HPDE6-E6E7 (cell line): ENCODE results near the gene STAM2.
"Not testable (repeated sequence)": the region's sequence is repeated elsewhere in the genome, so short reads cannot be mapped to it uniquely, and the experiment has no call there.

Experiments used
- DNase-seq: peaks from one replicate; pipeline ENCODE4 v3.0.0; 2011; ENCODE audit warnings: missing footprints; ENCODE audit errors: extremely low spot score

STAM2 gene

GRCh38 chr2:152175368-152176112 lies at the start of gene STAM2:
STAM2 (minus strand) TSS chr2:152175763; CDS start chr2:152175642, 121 bp downstream.
- peak; percentile 89 for DNase-seq

- no peak for DNase-seq
Observed at GRCh38 chr2:152223977-152224376, 48.4 kb upstream of the STAM2 start.

- no peak for DNase-seq
Observed at GRCh38 chr2:152222975-152223637, 47.5 kb upstream of the STAM2 start.

GRCh38 chr2:152221839-152222238 lies 46.3 kb upstream of the STAM2 start:
- DNase-seq: no peak

GRCh38 chr2:152219077-152219828 lies 43.7 kb upstream of the STAM2 start:
- no peak for DNase-seq

- DNase-seq: no peak
Observed at GRCh38 chr2:152201466-152201830, 25.9 kb upstream of the STAM2 start.

- DNase-seq: peak; percentile 94
Observed at GRCh38 chr2:152200565-152201465, 25.3 kb upstream of the STAM2 start.

- DNase-seq: no peak
Observed at GRCh38 chr2:152200101-152200500, 24.5 kb upstream of the STAM2 start.

GRCh38 chr2:152198499-152198898 lies 22.9 kb upstream of the STAM2 start:
- DNase-seq: no peak

GRCh38 chr2:152197508-152198284 lies 22.1 kb upstream of the STAM2 start:
- DNase-seq: not testable (repeated sequence)

GRCh38 chr2:152189622-152190495 lies 14.3 kb upstream of the STAM2 start:
- no peak for DNase-seq

- not testable (repeated sequence) for DNase-seq
Observed at GRCh38 chr2:152186808-152187207, 11.2 kb upstream of the STAM2 start.

GRCh38 chr2:152186262-152186661 lies 10.7 kb upstream of the STAM2 start:
- DNase-seq: no peak

- DNase-seq: no peak
Observed at GRCh38 chr2:152183401-152184073, 8.0 kb upstream of the STAM2 start.

- DNase-seq: not testable (repeated sequence)
Observed at GRCh38 chr2:152177667-152178066, 2.1 kb upstream of the STAM2 start.

GRCh38 chr2:152176113-152176714 lies 651 bp upstream of the STAM2 start:
- DNase-seq: peak; percentile 20

- DNase-seq: no peak
Observed at GRCh38 chr2:152175012-152175367, 573 bp downstream of the STAM2 start.

GRCh38 chr2:152174574-152174973 lies 989 bp downstream of the STAM2 start:
- DNase-seq: no peak

- DNase-seq: no peak
Observed at GRCh38 chr2:152173831-152174230, 1.7 kb downstream of the STAM2 start.
